ENCODE measurements around the gene POLL.
A peak's percentile ranks its signal among the peaks of the same experiment; 100 is the strongest.

POLL gene

DNA sequence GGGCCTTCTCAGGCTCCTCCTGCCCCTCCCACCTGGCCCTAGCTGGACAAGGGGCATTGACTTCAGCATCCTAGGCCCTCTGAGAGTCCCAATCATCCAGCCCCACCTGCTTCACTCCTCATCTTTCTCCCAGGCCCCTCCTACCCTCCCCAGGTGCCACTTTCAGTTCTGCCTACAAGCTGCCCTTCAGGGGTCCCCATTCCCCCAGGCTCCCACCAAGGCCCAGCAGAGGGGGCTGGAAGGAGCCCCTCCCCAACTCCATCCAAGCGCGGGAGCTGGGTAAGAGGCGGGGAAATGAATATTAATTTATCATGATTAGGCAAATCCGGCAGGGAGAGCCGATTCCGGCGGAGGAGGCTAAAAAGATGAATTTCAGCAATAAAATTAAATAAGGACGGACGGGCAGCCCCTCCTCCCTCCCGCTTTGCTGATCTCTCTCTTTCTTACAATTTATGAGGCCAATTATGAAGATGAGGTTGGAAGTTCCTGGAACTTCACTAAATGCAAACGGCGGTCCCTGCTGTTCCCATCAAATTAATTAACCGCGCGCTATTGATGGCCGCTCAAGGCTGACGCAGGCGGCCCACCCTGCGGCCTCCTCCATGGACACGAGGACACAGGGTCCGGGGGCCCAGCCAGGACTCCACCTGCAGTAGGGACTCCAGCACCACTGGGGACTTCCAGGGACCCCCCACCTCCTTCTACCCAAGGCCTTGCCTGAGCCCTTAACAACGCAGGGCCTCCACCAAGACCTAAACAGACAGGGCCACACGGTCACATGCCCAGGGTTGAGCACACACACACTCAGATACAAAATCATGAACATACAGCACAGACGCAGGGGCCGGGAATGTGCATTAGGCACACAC is 13.9 kb downstream of the POLL start:
- DNase-seq = no peak

DNA sequence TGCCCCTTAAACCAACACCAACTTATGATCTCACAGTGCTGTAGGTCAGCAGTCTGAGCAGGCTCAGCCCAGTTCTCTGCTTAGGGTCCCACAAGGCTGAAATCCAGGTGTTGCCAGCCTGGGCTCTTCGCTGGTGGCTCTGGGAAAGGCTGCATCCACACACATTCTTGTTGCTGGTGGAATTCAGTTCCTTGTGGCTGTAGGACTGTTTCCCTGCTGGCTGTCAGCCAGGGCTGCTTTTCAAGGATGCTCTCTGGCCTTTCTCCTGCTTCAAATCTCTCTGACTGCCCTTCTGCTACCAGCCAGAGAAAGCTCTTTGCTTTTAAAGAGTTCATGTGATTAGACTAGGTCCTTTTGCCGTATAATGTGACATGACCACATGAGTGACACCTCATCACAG is 15.3 kb downstream of the POLL start:
- DNase-seq = no peak

DNA sequence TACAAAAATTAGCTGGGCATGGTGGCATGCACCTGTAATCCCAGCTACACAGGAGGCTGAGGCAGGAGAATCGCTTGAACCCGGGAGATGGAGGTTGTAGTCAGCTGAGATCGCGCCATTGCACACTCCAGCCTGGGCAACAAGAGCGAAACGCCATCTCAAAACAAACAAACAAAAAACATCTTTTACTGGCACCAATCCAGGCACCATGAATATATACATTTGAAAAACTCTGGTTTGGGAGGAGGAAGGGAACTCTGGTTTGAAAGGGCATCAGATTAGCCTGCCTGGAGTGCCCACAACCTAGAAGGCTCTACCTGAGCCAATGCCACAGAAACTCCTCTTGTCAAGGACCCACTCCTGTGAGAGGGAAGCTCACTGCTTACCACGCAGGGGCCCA is 15.9 kb downstream of the POLL start:
- no peak for DNase-seq

DNA sequence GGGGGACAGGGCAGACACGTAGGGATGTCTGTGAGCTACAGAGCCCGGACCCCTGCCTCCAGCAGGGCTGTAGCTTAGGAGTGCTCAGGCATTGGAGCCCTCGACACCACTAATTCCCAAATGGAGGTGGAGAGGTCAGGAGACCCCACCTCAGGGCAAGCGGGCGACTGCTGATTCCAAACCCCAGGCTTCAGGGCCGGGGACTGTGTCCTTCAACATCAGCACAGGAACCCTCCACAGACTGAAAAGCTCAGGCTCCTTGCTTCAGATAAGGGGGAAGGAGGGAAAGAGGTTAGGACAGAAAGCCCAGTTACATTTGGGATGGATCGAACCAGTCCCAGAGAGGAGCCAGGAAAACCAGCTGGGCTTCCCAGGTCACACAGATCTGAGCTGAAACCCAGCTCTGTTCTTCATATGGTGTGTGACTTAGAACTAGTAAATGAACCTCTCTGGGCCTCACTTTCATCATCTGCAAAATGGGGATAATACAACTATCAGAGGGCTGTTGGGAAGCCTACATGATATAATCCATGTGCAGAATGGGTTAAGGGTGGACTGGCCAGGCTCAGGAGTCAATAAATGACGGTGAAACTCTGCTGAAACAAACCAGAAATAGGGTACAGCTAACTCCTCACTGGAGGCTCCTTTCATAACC is 16.7 kb downstream of the POLL start:
- DNase-seq = no peak

DNA sequence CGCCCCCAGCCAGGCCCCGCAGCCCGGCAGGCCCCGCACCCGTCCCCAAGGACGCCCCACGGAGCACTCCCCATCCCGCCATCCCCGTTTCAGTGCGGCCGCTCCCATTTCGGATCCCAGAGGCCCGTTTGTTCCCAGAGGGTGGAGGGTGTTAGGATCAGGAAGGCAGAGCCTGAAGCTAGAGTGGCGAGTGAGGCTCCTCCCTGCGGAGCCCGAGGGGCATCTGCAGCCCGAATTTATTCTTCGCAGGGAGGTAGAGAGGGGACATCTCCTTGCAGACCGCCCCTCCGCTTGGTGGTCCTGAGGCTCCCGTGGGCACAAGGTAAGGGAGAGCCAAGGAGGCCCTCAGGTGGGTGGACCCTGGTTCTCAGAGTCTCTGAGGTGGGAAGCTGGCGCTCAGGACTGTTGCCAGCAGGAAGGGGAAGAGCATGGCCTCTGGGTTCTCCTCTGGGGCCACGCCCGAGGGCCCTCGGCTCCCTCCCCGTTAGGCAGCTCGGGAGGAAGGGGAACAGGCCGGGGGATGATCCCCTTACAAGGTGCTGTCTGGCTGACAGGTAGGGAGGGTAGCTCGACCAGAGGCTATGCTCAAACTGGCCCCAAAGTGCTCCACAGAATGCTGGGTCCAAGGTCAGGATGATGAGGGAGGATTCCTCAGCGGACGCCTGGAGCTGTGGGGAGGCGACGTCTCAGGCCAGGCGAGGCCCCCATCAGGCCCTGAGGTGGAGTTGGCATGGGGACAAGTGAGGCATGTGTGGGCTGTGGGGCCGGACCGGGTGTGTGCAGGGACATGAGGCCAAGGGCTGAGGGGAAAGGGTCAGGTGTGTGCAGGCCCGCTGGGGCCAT is 17.4 kb downstream of the POLL start:
- DNase-seq = no peak

DNA sequence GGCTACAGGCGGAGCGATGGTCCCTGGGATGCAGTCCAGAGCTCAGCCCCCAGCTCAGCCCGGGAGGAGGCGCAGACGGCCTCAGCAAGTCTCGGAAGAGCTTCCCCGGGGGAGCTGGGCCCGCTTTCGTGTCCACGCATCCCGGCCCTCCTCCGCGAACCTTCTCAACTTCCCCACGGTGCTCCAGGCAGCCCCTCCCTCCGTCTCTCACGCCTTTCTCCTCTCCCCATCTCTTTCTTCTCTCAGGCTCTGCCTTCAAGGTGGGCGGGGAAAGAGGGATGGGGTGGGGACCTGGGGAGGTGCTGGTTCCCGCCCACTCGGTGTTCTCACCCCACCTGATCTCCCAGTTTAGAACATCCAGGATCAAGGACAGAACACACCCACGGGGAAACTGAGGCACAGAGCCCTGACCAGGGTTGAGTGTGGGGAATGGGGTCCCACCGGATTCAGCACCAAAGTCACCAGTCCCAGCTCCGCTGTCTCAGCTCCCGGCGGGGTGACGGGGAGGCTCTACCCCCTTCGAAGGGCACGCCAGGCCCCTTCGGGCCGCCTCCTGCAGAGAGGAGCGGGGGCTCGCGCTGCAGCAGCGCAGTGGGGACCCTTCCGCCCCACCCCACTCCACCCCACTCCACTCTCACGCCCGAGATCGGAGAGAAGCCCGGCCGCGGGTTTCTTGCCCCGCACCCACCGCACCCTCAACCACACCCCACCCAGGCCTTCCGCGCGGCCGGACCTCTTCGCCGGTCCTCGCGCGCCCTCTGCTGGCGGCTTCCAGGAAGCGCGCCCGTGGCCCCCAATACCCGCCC is 18.2 kb downstream of the POLL start:
- DNase-seq = peak; percentile 71

DNA sequence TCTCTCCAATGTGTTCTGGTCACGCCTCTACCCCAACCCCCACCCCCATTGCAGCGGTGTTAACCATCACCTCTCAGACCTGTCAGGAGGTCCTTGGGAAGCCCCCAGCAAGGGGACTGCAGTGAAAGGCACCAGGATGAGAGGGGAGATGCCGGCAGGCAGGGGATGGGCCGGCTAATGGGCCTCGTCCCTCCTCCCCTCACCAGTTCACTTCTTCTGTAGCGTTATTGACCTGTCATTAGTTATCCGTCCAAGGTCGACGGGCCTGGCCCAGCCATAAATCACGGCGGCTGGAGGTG is 18.8 kb downstream of the POLL start:
- no peak for DNase-seq

DNA sequence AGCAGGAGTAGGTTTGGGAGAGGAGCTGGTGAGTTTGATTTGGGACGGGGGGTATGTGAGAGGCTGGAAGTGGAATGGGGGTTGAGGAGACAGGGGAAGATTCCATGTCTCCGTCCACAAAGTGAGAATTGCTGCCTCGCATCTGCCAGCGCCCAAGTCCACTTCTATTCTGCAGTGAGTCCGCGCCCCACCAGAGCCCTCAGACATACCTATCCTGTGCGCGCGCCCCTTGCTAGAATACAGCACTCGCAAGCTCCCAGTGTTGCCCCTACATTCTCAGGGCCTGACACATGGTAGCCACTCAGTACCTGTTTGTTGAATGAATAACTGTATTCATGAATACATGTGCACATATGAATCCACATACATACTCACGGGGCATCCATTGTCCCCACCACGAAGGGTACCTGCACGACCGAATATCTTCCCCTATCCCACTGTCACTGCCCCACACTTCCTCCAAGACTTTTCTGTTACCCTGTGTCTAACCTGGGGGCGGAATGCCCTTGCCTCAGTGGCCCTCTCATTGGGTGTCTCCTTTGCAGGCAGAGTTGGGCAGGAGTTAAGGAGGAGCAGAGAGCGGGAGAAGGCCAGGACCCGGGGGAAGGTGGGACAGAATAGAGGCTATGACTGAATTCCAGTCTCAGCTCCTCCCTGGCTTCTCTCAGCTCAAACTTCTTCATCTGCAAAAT is 19.9 kb downstream of the POLL start:
- DNase-seq = no peak

DNA sequence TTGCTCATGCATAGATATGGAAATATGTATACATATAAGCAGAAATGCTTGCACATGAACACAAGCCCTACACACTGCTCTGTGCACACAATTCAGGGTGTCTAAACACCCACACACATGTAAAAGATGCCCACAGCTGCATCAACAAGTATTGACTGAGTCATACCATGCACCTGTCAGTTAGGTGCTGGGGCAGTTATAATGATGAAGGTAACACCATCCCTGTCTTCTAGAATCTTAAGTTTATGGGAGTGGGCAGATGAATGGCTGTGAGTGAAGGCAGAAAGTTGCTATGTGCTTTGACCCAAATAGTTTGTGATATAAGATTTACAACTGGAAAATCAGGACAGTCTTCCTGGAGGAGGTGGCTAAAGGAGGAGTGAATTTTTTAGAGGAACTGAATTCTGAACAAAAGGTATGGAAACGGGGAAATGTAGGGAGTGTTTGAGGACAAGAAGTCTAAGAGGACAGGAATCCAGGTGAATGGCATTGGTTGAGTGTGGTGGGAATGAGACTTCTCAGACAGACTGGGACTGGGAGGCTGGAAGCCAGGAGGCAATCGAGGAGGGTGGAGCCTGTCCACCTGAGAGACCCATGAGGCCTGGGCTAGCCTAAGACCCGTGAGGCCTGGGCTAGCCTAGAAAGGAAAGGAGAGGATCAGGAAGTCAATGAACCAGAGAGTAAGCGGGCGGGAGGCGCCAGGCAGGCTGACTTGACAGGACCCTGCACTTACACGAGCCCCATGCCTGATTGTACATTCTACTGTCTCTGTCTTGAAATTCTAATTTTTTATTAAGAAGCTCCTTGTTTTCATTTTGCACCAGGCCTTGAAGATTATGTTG is 20.7 kb downstream of the POLL start:
- DNase-seq = no peak

DNA sequence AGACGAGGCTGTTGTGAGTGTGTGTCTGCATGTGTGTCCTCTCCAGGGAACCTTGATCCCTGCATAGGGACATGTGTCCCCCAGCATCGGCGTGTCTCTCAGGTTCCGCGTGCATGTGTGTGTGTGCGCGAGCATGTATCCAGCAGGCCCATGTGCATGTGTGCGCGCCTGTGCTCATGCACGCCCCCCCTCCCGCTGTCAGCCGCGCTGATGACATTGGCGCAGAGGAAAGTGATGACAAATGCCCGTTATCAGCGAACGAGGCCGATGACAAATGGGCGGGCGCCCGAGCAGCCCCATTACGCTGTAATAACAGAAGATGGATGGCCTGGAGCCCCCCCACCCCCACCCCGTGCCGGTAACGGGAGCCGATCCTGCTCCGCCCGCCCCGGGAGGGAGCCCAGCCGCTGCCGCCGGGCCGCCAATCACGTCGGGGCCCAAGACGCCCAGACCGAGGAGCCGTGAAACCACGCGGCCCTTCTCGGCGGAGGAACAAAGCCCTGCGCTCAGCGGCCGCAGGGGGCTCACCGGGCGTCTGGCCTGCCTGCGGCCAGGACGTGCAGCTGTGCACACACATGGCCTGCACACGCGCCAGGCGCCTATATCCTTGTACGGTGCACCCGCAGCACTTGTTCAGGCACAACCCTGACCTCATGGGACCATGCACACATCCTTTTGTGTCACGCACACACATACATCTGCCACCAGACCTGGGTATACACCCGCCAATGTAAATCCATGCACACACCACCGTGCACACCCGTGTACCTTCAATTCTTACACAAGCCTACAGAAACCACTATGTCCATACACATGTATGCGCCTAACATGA is 21.5 kb downstream of the POLL start:
- no peak for DNase-seq

DNA sequence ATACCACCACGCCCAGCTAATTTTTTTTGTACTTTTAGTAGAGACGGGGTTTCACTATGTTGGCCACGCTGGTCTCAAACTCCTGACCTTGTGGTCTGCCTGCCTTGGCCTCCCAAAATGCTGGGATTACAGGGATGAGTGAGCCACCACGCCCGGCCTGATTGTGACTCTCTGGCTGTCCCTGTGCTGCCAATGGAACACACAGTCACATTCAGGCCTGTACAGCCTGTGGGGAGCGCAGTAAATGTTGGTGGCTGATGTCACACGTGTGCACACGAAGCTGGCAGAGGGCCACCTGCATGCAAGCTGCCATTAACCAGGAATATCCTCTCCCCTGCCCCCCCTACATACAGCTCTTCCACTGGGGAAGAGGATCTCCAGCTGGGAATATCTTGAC is 22.1 kb downstream of the POLL start:
- no peak for DNase-seq

DNA sequence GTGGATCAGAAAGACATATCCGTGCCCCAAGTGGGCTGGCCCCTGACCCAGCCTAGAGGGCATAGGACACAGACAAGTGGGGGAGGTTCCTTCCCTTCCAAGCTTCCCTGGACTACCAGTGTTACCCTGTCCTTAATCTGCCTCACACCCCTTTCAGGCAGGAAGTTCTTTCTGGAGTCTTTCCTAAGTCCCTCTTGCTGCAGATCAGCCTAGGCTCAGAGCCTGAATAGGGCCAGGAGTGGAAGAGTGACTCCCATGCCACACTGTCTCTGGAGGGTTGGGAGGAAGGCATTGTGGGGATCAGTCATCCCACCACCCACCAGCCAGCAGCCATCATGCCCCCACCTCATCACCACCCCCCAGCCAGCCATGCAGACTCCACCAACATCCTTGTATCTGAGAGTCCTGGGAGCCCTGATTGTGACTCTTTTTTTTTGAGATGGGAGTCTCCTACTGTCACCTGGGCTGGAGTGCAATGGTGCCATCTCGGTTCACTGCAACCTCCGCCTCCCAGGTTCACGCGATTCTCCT is 22.6 kb downstream of the POLL start:
- DNase-seq = no peak

DNA sequence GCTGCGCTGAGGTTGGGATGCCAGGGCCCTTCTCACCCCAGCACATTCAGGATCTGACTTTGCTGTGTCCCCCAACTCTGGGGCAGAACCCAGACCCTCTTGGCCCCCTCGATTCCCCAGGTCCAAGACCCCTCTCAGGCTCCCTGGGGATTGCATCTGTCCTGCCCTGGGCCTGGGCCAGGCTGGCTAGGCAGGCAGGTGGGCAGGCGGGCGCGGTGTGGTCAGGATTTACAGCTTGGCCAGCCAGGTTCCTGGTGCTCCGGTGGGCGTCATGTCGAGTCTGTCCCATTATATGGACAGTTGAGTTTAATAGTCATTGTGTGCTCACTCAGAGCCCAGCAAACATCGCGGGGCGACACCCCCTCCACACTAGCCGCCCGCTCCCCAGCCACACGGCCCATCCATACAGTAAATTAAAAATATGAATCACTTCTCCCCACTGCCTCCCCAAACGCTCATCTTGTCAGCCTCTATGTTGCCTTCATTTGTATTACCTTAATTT is 23.5 kb downstream of the POLL start:
- no peak for DNase-seq

DNA sequence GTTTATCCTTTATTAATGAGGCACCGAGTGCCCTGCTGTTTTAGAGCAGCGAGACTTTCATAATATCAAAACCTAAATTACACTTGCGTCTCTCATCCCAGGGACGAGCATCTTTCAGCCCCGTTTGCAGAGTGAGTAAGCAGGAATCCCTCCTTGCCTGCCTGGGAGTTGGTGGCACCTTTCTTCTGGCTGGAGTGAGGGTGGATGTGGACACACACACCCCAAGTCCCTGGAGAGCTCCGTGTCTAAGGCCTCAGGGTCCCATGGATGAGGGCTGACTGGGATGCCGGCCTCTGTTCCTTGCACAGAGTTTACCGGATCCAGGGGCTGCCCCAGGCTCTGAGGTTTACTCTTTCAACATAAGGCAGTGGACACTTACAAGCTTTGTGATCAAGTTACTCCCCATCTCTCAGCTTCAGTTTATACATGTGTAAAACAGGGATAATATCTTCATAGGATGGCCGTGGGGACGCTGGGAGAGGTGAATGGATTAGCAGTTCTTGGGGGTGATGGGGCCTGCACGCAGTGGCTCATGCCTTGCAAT is 24.5 kb downstream of the POLL start:
- no peak for DNase-seq

DNA sequence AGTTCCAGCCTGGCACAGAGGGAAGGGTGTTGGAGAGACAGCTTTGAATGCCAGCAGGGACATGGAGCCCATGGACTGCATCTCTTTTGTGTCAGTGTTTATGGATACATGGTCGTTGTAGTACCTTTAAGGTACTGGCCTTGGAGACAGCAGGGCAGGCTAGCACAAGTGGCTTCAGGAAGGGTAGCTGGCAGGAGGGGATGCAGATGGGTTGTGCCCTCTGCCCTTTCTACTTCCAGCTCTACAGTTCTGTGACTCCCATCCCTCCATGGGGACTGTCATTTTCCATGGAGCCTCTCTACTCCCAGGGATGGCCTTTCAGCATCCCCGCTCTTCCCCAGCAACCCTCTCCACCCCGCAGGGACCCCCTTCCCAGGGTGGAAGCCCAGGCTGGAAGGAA is 25.1 kb downstream of the POLL start:
- DNase-seq = no peak

DNA sequence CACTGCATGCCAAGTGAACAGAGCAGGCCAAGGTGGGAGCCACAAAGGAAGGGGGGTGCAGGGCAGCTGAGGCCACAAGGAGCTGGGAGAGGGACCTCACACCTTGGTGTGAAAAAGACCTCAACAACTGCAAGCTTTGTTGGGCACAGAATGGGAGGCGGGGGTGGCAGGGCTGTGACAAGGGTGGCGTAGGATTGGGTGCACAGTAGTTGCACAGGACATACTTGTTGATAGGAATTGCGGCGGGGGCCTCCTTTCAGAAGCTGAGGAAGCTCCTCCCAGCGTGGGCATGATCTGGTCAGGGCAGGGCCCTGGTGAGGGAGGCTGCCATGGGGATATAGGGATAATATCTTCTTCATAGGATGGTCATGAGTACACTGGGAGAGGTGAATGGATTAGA is 25.8 kb downstream of the POLL start:
- DNase-seq = no peak

DNA sequence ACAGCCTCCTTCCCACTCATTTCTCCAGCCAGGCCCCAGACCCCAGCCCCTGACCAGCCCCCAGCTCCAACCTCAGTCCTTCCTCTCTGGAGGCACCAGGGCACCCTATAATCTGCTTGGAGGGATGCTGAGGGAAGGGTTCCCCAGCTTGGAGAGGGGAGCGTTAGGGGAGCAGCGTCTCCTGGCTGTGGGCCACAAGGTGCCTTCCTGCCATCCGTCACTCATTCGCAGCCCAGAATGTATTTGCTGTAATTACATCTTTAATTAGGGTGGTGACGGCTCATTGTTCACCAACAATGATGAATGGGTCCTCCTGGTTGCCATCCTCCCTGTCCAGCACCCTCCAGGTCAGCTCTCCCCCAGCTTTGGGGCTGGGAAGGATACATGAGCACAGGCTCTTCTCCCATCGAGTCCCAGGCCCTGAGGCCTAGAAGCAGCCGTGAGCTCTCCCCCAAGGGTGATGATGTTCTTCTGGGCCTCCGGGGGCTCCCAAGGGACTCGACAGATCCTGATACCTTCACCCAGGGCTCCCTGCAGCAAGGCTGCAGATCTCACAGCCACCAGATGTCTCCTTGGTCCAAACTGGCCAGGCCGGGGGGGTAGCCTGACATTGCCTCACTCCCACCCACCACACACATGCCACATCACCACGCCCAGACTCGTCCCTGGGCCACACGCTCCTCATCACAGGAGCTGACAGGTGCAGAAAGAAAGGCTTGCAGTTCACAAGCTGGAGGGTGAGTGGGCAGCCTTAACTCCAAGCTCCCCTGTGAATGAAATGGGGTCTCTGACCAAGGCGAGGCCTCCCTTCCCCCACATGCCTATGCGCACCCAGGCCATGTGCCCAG is 26.8 kb downstream of the POLL start:
- DNase-seq = no peak

DNA sequence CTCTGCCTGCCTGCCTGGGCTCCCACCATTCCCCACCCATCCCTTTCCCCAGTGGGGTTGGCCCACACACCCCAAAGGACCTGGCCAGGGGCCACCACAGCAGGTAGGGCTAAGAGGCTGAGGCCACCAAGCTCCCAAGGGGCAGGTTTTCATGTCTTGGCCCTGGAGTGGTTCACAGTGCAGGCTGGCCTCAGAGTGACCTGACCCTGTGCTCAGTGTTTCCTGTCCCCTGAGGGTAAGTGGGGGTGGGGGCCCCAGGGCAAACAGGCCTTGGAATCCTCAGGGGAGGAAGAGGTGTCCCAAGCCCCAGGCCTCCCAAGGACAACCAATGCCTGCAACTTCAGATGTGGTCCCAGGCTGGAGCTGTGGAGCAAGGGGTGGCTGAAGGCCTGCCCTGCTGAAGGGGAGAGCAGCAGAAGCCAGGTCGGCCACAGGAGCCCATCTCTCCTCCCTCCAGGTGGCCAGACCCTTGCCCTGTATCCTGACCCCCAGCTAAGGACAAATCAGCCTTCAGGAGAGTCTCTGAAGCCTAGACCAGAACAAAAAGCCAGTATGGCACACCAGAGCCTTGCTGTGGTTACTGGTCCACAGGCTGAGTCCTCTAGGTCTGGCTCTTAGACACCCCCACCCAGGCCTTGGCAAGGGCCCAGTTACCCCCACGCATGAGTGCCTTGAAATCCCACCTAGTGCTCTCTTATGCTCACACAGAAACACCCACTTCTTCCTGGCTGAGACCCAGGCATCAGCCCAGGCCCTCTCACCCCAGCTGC is 27.6 kb downstream of the POLL start:
- no peak for DNase-seq
